GM21723 (cell line): ENCODE measurements around the gene CES4A.
"Not testable (repeated sequence)": the region's sequence is repeated elsewhere in the genome, so short reads cannot be mapped to it uniquely, and the experiment has no call there.

Source experiments
- ATAC-seq: cut with Tn5 transposase; IDR thresholded peaks from one replicate; pipeline ENCODE4 v1.9.1; 2021; ENCODE audit warnings: mild to moderate bottlenecking, moderate library complexity; ENCODE audit not compliant: unreplicated experiment

Gene CES4A

DNA sequence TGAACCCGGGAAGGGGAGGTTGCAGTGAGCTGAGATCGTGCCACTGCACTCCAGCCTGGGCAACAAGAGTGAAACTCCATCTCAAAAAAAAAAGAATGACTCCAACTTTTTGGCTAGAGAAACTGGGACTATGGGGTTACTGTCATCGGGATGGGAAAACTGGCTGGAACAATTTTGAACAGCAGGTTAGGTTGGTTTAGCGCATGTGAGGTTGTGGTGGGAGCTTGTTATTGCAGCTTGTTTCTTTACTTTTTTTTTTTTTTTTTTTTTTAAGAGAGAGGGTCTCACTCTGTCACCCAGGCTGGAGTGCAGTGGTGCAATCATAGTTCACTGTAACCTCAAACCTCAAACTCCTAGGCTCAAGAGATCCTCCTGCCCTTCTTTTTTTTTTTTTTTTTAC, 53.1 kb downstream of the CES4A start:
- ATAC-seq = not testable (repeated sequence)

DNA sequence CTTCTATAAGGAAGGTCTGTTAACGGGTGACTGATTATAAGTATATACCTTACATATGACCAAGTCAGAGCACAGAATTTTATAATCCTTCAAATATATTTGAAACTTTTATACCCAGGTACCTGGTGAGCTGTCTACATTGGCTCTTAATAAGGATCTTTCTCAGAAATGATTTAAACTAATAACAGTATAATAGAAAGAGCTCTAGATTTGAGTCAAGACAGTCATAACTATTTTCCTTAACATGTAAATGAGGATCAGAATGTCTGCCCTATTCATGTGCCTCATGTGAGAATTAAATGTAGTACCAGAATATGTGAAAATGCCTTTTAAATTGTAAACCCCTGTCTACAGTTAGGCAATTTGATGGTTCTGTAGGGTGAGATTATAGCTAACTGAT, 55.0 kb downstream of the CES4A start:
- ATAC-seq = no peak

DNA sequence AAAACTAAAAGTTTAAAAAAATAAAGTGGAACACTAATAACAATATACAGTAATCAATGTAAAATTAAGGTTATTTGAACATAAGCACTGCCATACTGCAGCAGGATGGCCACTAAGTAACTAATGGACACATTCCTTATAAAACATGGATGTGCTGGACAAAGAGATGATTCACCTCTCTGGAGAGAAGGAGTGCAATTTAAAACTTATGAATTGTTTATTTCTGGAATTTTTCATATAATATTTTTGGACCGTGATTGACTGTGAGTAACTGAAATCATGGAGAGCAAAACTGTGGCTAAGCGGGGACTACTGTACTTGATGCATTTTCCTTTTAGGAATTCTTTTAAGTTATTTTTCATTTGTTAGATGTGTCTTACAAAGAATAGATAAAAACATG, 62.4 kb downstream of the CES4A start:
- ATAC-seq = no peak

DNA sequence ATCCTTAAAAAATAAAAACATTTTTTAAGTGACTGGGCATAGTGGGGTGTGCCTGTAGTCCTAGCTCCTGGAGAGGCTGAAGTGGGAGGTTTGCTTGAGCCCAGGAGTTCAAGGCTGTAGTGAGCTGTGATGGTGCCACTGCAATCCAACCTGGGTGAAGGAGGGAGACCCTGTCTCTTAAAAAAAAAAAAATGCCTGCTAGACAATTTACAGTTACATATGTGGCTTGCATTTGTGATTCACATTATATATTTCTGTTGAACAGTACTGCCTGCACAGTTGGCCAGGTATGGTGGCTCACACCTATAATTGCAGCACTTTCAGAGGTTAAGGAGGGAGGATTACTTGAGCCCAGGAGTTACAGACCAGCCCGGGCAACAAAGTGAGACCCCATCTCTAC, 64.0 kb downstream of the CES4A start:
- ATAC-seq = no peak

DNA sequence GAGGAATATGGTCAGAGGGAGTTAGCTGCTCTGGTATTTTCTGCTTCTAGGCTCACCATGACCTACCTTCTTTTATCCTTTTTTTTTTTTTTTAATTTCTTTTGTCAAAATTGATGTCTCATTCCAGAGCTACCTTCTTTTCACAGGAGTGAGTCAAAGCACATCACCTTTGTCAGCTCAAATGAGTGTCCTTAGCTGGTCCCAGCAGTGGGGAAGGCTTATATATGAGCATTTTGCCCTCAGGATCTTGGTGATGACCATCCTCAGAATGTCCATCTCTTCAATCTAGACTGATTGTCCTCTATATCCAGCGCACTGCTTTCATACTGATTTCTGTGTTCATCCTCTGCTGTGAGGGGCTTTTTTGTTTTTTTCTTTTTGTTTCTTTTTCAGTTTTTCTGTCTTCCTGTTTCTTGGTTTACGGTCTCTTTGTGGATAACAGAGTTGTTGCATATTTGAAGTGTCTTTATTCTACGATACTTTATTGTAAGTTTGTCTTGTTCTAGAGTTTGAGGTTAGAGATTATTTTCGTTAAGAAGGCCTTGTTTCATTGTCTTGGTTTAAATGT, 65.5 kb downstream of the CES4A start:
- ATAC-seq = no peak

DNA sequence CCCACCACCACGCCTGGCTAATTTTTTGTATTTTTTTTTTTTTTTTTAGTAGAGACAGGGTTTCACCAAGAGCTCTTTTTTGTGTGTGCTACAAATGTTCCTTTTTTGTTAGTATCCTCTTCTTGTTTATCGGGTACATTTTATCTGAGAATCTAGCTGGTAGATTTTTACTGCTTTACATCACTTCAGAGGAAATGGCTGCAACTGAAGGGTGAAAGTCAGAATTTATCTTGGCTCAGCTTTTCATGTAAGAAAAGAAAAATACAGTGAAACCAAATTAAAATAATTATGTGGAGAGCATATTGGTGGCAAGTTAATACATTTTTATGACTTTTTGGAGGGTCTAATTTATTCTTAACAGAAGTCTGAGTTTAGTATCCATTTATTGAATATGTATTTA, 66.5 kb downstream of the CES4A start:
- ATAC-seq = no peak

DNA sequence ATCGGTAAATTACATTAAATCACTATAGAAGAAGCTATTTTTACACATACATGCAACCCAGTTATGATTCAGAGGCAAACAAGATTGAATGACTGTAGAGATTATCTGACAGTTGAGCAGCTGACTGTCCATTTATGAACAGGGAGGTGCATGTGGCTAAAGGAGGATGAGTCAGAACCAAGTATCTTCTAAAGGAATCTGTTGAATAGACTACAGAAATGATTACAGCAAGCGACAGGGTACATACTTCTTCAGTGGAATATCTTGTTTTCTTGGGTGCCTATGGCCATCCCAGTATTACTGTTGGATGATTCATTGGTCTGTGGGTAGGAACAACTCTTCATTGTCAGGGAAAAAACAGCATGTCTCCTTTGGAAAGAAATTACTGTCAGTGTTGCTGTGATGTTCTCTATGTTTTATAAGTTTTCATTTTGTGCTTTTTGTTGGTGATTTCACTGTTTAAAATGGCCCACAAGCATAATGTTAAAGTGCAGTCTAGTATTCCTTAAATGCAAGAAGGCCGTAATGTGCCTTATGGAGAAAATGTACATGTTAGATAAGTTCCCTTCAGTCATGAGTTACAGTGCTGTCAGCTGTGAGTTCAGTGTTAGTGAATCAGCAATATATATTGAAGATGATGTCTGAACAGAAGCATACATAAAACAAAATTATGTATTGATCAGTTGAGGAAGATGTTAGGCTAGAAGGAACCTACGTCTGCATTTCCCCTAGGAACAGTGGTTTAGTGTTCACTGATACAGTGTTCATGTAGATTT, 67.5 kb downstream of the CES4A start:
- peak; percentile 72 for ATAC-seq
